ENCODE data around the gene EXOC6B.

Gene EXOC6B

GRCh38 chr2:72623481-72623880, 202.4 kb downstream of the EXOC6B start:
- H3K4me3 ChIP-seq (ENCODE audit: low read length, poor library complexity, severe bottlenecking): no peak overlapping the region
- no peak overlapping the region for H3K9ac ChIP-seq (ENCODE audit: low read depth, low read length, poor library complexity, severe bottlenecking)
- no peaks in the 10 kb centered on the region for H3K9me3 ChIP-seq (ENCODE audit: insufficient read depth, low read depth, low read length)
- H3K79me2 ChIP-seq (ENCODE audit: insufficient read depth, low read length): no peaks in the 10 kb centered on the region
- no peaks in the 10 kb centered on the region for H3K4me1 ChIP-seq (ENCODE audit: insufficient read depth, low read length, poor library complexity, severe bottlenecking)
- no peaks in the 10 kb centered on the region for H3F3A ChIP-seq (ENCODE audit: low read depth)
- no peak overlapping the region for H3K4me2 ChIP-seq (ENCODE audit: low read depth, low read length, poor library complexity, severe bottlenecking)
- H3K36me3 ChIP-seq (ENCODE audit: insufficient read depth, low read length): no peaks in the 10 kb centered on the region
- TF ChIP-seq EZH2phosphoT487 (IDR thresholded peaks at IDR 0.05; ENCODE audit: borderline replicate concordance) (no peak), CTCF (conservative IDR thresholded peaks at IDR 0.05; ENCODE audit: low read length) (no peak)
- no peaks in the 10 kb centered on the region for H4K20me1 ChIP-seq (ENCODE audit: insufficient read depth, low read length, poor library complexity, severe bottlenecking)
- no peak overlapping the region for H2AFZ ChIP-seq (ENCODE audit: low read length)
- H3K9me2 ChIP-seq (replicated peaks; ENCODE audit: low read depth, low read length): no peaks in the 10 kb centered on the region
- H3K27me3 ChIP-seq (ENCODE audit: insufficient read depth, low read length, poor library complexity, severe bottlenecking): no peaks in the 10 kb centered on the region

GRCh38 chr2:72619626-72620025, 206.2 kb downstream of the EXOC6B start:
- H2AFZ ChIP-seq (ENCODE audit: low read length): no peak overlapping the region
- H3K4me1 ChIP-seq (ENCODE audit: insufficient read depth, low read length, poor library complexity, severe bottlenecking): no peaks in the 10 kb centered on the region
- H3K9ac ChIP-seq (ENCODE audit: low read depth, low read length, poor library complexity, severe bottlenecking): no peak overlapping the region
- no peaks in the 10 kb centered on the region for H4K20me1 ChIP-seq (ENCODE audit: insufficient read depth, low read length, poor library complexity, severe bottlenecking)
- H3K4me3 ChIP-seq (ENCODE audit: low read length, poor library complexity, severe bottlenecking): no peak overlapping the region
- no peaks in the 10 kb centered on the region for H3K27me3 ChIP-seq (ENCODE audit: insufficient read depth, low read length, poor library complexity, severe bottlenecking)
- no peaks in the 10 kb centered on the region for H3F3A ChIP-seq (ENCODE audit: low read depth)
- TF ChIP-seq EZH2phosphoT487 (IDR thresholded peaks at IDR 0.05; ENCODE audit: borderline replicate concordance) (no peak), CTCF (conservative IDR thresholded peaks at IDR 0.05; ENCODE audit: low read length) (no peak)
- no peaks in the 10 kb centered on the region for H3K36me3 ChIP-seq (ENCODE audit: insufficient read depth, low read length)
- no peak overlapping the region for H3K4me2 ChIP-seq (ENCODE audit: low read depth, low read length, poor library complexity, severe bottlenecking)
- H3K9me3 ChIP-seq (ENCODE audit: insufficient read depth, low read depth, low read length): no peaks in the 10 kb centered on the region; the same call in 1 of the 2 replicates
- H3K79me2 ChIP-seq (ENCODE audit: insufficient read depth, low read length): no peaks in the 10 kb centered on the region
- H3K9me2 ChIP-seq (replicated peaks; ENCODE audit: low read depth, low read length): no peaks in the 10 kb centered on the region

- TF ChIP-seq CTCF (conservative IDR thresholded peaks at IDR 0.05; ENCODE audit: low read length) (no peak), EZH2phosphoT487 (IDR thresholded peaks at IDR 0.05; ENCODE audit: borderline replicate concordance) (no peak)
- Histone ChIP-seq H3K9me2 (replicated peaks; ENCODE audit: low read depth, low read length) (no peaks in the 10 kb centered on the region), H3F3A (ENCODE audit: low read depth) (no peaks in the 10 kb centered on the region), H3K9ac (ENCODE audit: low read depth, low read length, poor library complexity, severe bottlenecking) (no peak overlapping the region), H3K9me3 (ENCODE audit: insufficient read depth, low read depth, low read length) (no peaks in the 10 kb centered on the region; the same call in 1 of the 2 replicates), H3K36me3 (ENCODE audit: insufficient read depth, low read length) (no peaks in the 10 kb centered on the region), H3K4me2 (ENCODE audit: low read depth, low read length, poor library complexity, severe bottlenecking) (no peak overlapping the region), H3K79me2 (ENCODE audit: insufficient read depth, low read length) (no peaks in the 10 kb centered on the region), H2AFZ (ENCODE audit: low read length) (no peak overlapping the region), H3K4me3 (ENCODE audit: low read length, poor library complexity, severe bottlenecking) (no peak overlapping the region), H3K4me1 (ENCODE audit: insufficient read depth, low read length, poor library complexity, severe bottlenecking) (no peaks in the 10 kb centered on the region), H3K27me3 (ENCODE audit: insufficient read depth, low read length, poor library complexity, severe bottlenecking) (no peaks in the 10 kb centered on the region), H4K20me1 (ENCODE audit: insufficient read depth, low read length, poor library complexity, severe bottlenecking) (no peaks in the 10 kb centered on the region)
Measured at GRCh38 chr2:72613931-72614330, 211.9 kb downstream of the EXOC6B start.
